ENCODE measurements around the gene IVL. TPM values are rescaled to one million over a fixed set of nuclear protein-coding genes. Genes with fewer than 3 reads are reported as not detected.

IVL gene
- total and polyA plus RNA-seq, 7 donors = 0.03 to 1.2 TPM; not detected in 5

DNA sequence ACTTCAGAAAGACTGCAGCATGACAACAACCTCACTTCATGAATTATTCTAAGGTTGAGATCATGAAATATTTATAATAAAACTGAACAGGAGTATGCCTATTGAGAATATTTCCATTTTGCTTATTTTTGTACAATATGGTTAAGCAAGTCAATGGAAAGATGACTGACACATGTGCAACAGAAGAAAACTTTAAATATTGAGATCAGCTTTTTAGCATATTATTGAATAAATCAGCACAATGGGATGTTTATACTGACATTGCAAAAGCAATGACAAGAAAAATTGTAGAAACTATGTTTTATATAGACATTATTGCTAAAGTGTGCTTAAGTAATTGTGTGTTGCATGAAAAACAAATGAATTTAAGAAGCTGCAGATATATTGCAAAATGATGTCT lies 43.9 kb upstream of the IVL start:
- H3K27me3 ChIP-seq = no peaks in the 10 kb centered on the region
- H3K9me3 ChIP-seq = no peaks in the 10 kb centered on the region
- TF ChIP-seq EP300 (IDR thresholded peaks at IDR 0.05) (no peak), POLR2AphosphoS5 (IDR thresholded peaks at IDR 0.05) (no peak), POLR2A (IDR thresholded peaks at IDR 0.05) (no peak)
- TF ChIP-seq, protein P1, sequence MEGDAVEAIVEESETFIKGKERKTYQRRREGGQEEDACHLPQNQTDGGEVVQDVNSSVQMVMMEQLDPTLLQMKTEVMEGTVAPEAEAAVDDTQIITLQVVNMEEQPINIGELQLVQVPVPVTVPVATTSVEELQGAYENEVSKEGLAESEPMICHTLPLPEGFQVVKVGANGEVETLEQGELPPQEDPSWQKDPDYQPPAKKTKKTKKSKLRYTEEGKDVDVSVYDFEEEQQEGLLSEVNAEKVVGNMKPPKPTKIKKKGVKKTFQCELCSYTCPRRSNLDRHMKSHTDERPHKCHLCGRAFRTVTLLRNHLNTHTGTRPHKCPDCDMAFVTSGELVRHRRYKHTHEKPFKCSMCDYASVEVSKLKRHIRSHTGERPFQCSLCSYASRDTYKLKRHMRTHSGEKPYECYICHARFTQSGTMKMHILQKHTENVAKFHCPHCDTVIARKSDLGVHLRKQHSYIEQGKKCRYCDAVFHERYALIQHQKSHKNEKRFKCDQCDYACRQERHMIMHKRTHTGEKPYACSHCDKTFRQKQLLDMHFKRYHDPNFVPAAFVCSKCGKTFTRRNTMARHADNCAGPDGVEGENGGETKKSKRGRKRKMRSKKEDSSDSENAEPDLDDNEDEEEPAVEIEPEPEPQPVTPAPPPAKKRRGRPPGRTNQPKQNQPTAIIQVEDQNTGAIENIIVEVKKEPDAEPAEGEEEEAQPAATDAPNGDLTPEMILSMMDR (IDR thresholded peaks at IDR 0.05) = no peak
- intact Hi-C loops (cut with DNase I) = no loop called here
- no peaks in the 10 kb centered on the region for H3K36me3 ChIP-seq
- DNase-seq = no peak
- H3K4me3 ChIP-seq = no peak overlapping the region
- H3K27ac ChIP-seq = no peak overlapping the region
- H3K4me1 ChIP-seq = peaks cover 0 to 10% (median 0%) of the 10 kb centered on the region in 4 donors

DNA sequence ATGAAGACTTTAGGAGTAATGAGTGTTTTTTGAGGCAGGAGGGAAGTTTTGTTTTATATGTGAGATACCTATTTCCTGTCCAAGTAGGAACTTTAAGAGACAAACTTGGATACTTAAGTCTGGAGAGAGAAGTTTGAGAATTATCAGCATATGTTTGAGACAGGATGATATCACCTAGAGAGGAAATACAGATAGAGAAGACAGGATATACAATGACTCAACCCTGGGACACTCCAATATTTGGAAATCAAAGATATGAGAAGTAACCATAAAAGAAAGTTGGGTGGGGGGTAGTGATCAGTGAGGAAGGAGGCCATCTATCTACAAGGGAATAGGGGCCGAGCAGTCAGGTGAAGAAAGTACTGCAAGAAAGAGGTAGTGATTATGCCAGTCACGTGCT lies 42.0 kb upstream of the IVL start:
- no peak overlapping the region for H3K4me3 ChIP-seq
- no peaks in the 10 kb centered on the region for H3K9me3 ChIP-seq
- H3K36me3 ChIP-seq = no peaks in the 10 kb centered on the region
- H3K27ac ChIP-seq = no peak overlapping the region
- H3K4me1 ChIP-seq = peaks cover 0 to 10% (median 0%) of the 10 kb centered on the region in 4 donors
- intact Hi-C loops (cut with DNase I) = no loop called here
- WGBS, 2 donors = 71 to 74% methylated on average over 2 of the region's 2 CpGs
- no peaks in the 10 kb centered on the region for H3K27me3 ChIP-seq
- TF ChIP-seq POLR2AphosphoS5 (IDR thresholded peaks at IDR 0.05) (no peak), POLR2A (IDR thresholded peaks at IDR 0.05) (no peak), EP300 (IDR thresholded peaks at IDR 0.05) (no peak)
- TF ChIP-seq, protein P1 (IDR thresholded peaks at IDR 0.05) = no peak
- no peak for DNase-seq

DNA sequence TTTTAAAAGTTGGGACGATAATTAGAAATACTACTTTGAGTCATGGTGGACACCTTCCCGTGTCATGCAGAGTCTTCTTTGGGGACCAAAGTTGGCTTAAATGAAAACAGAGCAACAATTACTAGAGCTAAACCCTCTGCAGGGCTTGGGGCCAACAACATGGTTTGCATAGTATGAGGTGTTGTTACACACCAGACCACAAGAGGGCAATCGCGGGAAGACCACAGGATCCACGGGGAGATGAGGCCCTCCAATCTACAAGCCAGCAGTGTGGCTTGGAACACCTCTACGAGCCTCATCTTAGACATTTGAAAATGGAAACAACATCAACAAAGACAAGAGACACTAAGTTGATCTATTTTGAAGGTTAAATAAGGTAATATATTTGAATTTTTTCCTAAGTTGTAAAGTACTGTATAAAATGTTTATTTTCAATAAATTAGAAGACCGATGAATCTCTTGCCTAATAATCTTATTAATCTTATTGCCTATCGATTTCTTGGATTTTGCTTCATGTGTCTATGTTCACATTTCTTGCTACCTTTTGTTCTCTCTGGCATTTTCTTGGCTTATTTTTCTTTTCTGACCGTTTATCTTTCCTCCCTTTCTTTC lies 38.4 kb upstream of the IVL start:
- no peaks in the 10 kb centered on the region for H3K9me3 ChIP-seq
- TF ChIP-seq EP300 (IDR thresholded peaks at IDR 0.05) = no peak
- TF ChIP-seq, protein P1 (IDR thresholded peaks at IDR 0.05) = peak in 3 of 4 experiments; percentile 42 to 63 (median 52)
- WGBS, 2 donors = 31 to 38% methylated on average over 9 of the region's 9 CpGs
- no peak overlapping the region for H3K27ac ChIP-seq
- no peaks in the 10 kb centered on the region for H3K36me3 ChIP-seq
- H3K4me1 ChIP-seq = no peaks in the 10 kb centered on the region
- H3K4me3 ChIP-seq = no peak overlapping the region
- H3K27me3 ChIP-seq = no peaks in the 10 kb centered on the region
- peak; percentile 63 for DNase-seq
- intact Hi-C loops (cut with DNase I) = loop anchor here (5.0 kb wide), 1 partner anchor 352 kb away; no protein-coding TSS in a partner anchor

DNA sequence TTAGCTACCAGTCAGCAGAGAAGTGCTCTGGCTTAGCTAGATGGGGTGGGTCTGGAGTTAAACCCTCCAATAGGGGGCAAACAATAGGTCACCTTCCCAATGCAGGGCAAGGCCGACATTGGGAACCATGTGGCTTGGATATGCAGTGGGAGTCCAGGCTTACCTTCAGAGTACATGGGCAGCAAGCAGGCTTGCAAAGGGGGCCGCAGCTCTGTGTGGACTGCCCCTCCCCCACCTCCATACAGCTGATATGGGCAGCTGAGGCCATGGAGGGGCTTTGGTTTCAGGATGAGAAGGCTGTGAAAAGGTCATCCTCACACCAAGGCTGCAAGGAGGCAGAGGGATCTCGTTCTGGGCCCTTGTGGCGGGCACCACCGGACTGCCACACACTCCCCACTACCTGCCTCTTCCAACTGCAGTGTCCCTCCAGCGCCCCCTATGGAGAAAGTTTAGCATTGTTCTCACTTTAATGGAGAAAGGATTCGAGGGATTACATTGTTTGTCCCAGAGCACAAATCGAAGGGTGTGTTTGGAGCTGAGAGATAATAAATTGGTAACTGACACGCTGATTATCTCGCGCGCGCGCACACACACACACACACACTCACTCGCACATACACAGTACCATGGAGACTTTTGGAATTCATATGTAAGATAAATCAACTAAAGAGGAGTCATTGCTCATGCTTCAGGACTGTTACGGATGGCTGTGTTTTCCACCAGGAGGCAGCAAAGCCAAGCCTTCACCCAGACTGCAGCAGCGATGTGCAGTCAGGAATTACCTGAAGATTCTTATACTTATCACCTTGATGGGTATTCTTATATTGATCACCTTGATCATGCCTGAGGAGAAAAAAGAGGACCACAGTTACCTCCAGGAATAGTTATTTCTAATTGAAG lies 37.3 kb upstream of the IVL start:
- no peak for TF ChIP-seq POLR2A (IDR thresholded peaks at IDR 0.05)
- no peak for TF ChIP-seq EP300 (IDR thresholded peaks at IDR 0.05)
- TF ChIP-seq POLR2AphosphoS5 (IDR thresholded peaks at IDR 0.05) = no peak
- TF ChIP-seq, protein P1 (IDR thresholded peaks at IDR 0.05) = no peak
- WGBS, 2 donors = 50 to 52% methylated on average over 17 of the region's 17 CpGs
- no peaks in the 10 kb centered on the region for H3K4me1 ChIP-seq
- H3K4me3 ChIP-seq = no peak overlapping the region
- no peak for DNase-seq
- H3K9me3 ChIP-seq = no peaks in the 10 kb centered on the region
- no peak overlapping the region for H3K27ac ChIP-seq
- H3K27me3 ChIP-seq = no peaks in the 10 kb centered on the region
- no peaks in the 10 kb centered on the region for H3K36me3 ChIP-seq
- intact Hi-C loops (cut with DNase I) = loop anchor here (5.0 kb wide), 1 partner anchor 351 kb away; no protein-coding TSS in a partner anchor
